HL-60 (cell line): Measurements from ENCODE around the gene SCN5A.

Experiments used
- POLR2AphosphoS5 ChIP-seq: IDR thresholded peaks from 2 replicates; pipeline ENCODE4 v1.6.1; 2012; ENCODE audit warnings: low read depth
- SPI1 ChIP-seq: IDR thresholded peaks from 2 replicates; pipeline ENCODE4 v1.6.1; 2012; ENCODE audit warnings: low read depth, mild to moderate bottlenecking, borderline replicate concordance
- TF ChIP-seq, protein P1 (sequence below): IDR thresholded peaks from one replicate; pipeline ENCODE4 v1.5.1; 2011; ENCODE audit warnings: low read length, control low read depth, inconsistent platforms; ENCODE audit not compliant: insufficient read depth

DNA sequence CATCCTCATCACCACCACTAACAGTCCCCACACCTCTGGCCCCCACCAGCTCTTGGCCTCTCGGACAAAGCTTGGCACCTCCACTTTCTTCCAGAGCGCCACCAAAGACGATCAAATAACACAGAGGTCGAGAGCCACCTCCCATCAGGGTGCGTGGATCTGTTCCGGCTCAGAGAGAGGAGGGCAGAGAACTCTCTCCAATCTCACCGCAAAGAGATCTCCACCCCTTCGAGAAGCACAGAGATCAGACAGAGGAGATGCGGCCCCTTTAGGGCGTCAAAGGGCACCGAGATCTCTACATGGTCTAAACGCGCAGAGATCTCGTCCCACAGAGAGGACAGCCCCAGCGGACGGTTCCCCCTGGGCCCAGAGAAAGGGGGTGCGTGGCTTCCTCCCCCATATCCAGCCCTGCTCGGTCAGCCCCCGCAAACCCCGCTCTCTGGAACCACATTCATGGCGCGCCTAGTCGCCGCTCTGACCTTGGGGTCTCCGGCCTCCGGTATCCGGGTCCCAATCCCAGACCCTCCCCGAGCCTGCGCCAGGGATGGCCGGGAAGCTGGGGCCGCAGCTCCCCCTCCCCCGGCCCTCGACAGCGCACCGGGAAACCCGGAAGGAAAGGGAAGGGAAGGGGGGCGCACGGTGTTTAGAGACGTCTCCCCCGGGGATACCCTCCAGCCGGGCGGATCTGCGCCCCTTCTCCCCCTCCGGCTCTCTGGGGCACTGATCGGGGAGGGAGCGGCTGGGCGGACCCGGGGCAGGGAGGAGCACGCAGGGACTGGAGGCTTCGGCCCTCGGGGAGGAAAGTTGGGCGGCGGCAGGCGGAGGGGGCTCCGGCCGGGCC is 608 bp downstream of the SCN5A start:
- no peak for TF ChIP-seq POLR2AphosphoS5
- TF ChIP-seq, protein P1, sequence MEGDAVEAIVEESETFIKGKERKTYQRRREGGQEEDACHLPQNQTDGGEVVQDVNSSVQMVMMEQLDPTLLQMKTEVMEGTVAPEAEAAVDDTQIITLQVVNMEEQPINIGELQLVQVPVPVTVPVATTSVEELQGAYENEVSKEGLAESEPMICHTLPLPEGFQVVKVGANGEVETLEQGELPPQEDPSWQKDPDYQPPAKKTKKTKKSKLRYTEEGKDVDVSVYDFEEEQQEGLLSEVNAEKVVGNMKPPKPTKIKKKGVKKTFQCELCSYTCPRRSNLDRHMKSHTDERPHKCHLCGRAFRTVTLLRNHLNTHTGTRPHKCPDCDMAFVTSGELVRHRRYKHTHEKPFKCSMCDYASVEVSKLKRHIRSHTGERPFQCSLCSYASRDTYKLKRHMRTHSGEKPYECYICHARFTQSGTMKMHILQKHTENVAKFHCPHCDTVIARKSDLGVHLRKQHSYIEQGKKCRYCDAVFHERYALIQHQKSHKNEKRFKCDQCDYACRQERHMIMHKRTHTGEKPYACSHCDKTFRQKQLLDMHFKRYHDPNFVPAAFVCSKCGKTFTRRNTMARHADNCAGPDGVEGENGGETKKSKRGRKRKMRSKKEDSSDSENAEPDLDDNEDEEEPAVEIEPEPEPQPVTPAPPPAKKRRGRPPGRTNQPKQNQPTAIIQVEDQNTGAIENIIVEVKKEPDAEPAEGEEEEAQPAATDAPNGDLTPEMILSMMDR = no peak
- no peak for TF ChIP-seq SPI1
